Skin of body (tissue), 2 donors: ENCODE results near the gene NCSTN. TPM values are rescaled to one million over a fixed set of nuclear protein-coding genes. Genes with fewer than 3 reads are reported as not detected.

Source experiments
- DNase-seq: peaks from one replicate; lab custom pipeline; 2025; lab: John Stamatoyannopoulos, UW
- total RNA-seq: library from RNA; depleted of rRNA; stranded (reverse); fragments of >200 nt; gene quantifications from one replicate; pipeline ENCODE4 v1.2.3, GENCODE V29; 2014

NCSTN gene
- total RNA-seq, 1 donor from 2014 or later, result 46.5 TPM

DNA sequence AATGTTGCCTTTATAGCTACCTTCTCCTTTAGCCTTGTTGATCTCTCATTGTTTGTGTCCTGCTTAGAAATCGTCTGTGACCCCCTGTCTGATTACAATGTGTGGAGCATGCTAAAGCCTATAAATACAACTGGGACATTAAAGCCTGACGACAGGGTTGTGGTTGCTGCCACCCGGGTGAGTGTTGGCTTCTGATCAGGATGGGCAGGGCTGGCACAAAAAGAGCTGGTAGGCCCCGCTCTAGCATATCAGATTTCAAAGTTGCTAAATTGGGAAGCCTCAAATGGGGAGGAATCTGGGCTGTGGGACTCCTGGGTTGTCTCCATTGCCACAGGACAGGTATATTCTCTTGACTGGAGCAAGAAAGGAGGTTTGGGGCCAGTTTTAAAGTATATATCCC is 8.4 kb downstream of the NCSTN start:
- no peak for DNase-seq

DNA sequence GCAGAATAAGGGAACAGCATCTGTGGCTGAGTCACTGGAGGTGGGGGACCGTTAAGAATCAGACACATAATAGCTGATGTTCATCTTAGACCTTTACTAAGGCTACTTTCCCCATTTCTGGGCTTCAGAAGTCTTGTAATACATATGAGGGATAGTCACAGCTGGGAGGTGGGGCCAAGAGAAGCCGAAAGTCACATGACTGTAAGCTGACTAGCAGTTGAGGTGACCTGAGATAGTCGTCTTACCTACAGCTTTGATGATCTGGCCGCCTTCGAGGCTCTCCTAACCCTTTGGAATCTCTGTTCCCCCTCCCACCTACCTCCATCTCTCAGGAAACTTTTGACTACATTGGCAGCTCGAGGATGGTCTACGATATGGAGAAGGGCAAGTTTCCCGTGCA is 9.4 kb downstream of the NCSTN start:
- no peak for DNase-seq

DNA sequence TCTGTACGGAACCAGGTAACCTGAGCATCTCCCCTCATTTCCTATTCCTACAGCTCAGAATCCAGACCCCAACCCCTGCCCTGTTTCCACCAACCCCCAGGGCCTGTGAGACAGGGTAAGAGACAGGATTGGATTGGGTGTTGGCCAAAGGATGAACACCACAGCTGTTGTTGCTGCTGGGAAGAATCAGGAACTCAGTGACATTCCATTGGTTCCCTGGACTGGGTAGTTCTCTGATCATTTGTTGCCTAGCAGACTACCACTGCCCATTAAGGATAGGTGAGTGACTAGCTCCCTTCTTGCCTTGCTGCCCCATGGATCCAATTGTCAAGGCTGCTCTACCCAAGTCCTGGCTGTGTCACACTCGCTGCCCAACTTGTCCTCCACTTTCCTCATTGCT is 10.0 kb downstream of the NCSTN start:
- no peak for DNase-seq

DNA sequence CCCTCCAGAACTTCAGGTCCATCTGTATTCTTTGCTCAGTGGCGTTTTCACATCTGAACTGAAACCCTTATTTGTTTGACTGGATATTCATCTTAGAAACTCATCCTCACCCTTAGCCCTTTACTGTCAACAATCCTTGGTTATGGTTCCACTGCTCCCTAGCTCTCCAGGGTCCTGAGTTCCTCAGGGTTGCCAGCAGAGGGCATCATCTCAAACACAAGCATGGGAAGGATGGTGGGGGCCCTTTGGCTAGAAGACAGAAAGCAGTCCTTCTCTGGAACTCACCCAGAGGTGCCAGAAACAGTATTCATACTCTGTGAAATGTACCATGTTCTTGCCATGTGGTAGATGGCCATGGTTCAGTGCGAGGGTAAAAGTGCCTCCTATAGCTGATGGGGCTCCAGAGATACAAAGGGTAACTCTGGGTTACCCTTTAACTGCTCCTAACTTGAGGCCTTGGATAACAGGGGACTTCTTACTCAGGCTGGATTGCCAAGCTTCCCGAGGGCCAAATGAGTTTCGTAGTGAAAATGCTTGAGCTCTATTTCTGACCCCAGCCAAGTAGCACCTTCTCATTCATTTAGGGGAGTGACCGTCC is 11.3 kb downstream of the NCSTN start:
- no peak for DNase-seq

DNA sequence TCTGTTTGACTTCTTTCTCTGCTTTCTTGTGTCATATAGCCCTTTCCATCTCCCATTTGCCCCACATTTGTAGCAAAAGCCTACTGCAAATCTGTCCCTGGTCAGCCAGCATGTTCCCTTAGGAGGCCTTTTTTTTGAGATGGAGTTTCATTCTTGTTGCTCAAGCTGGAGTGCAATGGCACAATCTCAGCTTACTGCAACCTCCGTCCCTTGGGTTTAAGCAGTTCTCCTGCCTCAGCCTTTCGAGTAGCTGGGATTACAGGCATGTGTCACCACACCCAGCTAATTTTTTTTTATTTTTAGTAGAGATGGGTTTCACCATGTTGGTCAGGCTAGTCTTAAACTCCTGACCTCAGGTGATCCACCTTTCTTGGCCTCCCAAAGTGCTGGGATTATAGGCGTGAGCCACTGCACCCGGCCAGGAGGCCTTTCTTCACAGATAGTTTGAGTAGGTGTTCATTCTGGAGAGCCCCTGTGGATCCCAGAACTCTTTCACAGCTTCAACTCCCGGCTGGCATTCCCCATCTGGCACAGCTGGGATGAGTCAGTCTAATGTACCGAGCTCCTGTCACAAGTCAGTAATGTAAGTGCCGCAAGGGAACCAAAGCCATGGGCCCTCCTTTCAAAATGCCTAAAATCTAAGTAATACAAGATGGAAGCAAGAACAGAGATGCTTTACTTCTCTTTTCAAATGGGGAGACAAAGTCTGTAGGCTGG is 14.3 kb downstream of the NCSTN start:
- DNase-seq, result no peak

DNA sequence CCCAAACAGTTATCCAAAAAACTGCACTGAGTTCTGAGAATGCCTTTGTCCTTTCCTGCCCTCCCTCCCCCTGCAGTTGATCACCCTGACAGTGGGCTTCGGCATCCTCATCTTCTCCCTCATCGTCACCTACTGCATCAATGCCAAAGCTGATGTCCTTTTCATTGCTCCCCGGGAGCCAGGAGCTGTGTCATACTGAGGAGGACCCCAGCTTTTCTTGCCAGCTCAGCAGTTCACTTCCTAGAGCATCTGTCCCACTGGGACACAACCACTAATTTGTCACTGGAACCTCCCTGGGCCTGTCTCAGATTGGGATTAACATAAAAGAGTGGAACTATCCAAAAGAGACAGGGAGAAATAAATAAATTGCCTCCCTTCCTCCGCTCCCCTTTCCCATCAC is 14.9 kb downstream of the NCSTN start:
- DNase-seq, result no peak

DNA sequence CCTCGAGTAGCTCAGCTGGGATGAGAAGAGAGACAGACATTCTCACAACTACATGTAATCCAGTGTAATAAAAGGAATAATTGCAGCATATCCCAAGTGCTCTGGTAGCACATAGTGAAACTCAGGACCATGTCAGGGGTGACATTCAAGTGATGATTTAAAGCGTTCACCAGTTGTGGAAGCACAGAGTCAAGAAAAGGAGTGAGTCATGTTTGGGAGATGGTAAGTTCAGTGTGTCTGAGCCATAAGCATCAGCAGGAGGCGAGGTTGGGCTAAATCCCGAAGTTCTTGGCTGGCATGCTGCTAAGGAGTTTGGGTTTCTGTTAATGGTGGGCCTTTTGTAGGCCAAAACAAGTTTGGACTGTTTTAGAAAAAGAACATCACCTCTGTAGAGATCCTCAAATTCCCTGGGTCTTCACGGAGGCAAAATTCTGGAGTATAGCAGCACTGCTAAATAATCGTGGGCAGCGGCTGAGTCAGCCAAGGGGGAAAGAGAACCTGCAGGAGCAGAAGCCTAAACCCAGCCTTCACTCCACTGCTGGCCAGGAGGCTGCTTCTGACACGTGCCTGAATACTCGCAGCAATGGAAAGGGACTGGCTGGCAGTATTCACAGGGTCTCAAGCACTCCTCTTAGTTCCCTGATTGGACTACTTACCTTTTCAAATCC is 16.5 kb downstream of the NCSTN start:
- no peak for DNase-seq

DNA sequence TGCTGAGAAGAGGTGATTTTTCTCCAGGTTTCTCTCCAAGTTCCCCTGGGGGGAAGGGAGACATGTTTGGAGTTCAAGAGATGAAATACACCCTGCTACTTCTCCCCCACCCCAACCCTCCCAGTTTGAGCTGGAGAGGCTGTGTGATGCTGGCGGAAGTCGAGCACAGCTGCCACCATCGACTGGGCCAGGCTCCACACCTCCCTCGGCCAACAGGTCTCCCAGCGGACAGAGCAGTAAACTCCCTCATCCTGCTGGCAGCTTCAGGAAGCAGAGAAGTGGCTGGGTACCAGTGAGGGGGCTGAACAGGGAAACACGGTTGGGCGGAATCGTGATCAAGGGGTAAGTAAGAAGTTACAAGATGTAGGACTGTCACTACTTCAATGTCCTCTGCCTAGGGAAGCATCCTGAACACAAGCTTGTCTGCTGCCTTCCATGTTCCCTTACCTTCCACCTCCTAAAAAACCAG is 17.1 kb downstream of the NCSTN start:
- DNase-seq, result no peak

DNA sequence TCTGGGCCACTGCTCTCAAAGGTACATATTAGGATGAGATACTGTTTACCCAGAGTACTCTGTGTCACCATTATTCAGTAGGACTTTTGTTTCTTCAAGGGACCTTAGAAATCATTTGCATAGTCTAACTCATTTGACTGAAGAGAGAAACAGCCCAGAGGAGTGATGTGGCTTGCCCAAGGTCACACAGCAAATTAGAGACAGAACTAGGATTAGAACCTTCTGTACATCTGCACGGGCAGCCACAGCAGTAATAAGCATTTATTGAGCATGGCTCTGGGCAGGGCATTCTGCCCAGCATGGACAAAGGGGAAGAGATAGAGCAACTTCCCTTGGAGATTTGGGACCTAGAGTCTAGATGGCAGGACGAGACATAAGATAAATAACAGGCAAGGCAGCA is 18.0 kb downstream of the NCSTN start:
- no peak for DNase-seq

DNA sequence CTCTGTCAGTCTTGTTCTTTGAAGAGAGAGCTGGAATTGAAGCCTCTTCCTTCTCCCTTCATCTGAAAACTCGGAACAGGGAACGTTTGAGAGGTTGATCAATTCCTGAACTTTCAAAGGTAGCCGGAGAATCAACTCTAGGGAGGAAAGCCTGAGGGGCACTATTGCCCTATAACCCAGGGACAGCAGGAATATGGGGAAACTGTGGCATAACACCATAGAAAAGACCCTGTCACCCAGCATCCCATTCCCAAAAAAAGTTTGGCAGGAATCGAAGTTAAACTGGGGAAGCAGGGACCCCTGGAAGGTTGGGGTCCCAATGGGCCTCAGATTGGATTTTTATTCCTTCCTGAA is 18.6 kb downstream of the NCSTN start:
- no peak for DNase-seq

DNA sequence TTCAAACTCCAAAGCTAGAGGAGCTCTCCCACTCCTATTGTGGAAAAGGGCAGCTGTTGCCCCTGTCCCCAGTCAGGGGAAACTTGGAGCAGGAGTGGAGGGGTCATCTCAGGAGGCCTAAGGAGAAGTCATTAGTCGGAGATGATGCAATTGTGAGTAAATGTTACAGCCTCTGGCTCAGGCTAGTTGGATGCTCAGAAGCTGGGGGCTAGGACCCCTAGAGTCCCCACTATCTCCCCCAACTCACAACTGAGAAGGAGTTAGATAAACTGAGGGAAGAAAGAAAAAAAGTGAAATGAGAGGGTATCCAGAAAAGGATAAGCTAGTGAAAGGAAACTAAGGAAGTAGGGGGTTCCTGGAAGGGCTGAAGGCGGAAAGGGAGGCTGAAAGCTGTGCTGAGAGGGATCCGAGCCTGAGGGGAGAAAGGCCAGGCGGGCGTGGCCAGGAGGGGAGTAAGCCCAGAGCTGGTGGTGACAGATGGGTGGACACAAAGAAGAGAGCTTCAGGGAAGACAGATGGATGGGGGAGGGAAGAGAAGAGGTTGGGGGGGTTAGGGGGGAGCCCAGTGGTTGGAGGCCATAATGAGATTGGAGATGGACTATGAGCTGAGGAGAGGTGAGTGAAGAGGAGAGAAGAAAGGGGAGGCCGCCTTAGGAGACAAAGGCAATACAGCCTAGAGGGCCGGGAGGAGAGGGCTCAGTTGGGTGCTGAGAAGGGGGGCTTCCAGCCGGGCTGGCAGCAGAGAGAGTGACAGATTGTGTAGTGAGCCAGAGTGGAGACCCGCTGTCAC is 19.2 kb downstream of the NCSTN start:
- DNase-seq, result no peak

DNA sequence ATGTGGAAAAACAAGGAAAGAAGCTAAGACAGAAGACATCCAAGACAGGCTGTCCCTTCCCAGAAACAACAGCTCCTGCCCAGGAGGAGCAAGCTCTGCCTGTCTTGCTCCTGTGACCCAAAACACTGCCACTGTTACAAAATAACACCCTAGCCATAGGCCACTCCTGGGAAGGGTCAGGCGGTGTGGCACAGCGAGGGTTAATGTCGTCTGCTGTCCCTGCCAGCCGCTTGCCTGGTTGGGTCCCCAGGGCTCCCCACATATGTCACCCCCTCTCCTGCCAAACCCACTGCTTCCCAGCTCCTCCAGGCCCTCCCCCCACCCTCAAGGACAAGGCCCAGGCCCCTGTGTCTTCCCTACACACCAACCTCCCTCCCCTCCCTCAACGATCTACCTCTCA is 19.8 kb downstream of the NCSTN start:
- no peak for DNase-seq

DNA sequence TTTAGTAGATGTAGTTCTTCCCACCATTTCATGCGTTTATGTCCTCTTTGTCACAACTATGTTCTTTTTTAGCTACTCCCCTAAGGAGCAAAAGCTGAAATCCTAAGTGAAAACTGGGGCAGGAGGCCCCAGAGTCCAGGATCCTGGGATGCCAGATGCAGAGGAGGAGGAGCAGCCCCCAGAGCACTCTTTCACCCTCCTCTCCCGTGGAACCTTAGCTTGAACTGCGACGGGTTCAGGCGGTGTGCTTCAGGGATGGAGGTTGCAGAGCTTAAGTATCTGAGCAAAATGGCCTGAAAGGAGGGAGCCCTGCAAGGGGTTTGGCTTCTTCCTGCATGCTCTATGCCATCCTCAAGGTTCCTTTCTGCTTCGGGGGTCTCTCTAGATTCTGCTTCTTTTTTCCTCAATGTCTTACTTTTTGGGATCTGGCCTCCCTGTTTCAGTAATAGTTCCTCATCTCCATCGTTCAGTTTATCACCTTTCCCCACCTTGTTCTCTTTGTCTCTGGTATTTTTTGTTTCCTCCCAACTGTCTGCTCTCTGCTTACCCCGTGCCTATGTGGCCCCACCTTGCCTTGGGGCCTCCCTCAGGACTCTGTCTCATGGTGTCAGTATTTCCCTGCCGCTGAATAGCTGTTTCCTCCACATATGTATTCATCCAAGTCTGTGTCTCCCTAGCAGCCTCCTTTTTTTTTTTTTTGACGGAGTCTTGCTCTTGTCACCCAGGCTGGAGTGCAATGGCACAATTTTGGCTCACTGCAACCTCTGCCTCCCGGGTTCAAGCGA is 21.0 kb downstream of the NCSTN start:
- DNase-seq, result no peak

DNA sequence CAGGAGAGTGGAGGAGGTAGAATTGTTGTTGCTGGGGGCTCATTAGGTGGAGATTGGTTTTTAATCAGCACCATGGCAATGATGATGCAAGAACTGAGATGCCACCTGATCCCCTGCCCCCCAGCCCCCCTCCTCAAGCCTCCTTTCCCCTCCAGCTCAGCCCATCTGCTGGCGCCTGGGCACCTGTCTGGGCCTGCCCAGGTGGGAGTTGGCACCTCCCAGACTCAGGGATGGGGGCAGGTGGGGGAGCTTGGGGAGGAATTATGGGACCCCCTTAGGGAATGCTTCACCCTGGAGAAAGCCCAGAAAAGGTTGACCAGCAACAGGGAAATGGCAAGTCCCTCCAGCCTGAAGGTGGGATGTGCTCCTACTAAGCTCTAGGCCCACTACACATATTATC is 22.1 kb downstream of the NCSTN start:
- no peak for DNase-seq

DNA sequence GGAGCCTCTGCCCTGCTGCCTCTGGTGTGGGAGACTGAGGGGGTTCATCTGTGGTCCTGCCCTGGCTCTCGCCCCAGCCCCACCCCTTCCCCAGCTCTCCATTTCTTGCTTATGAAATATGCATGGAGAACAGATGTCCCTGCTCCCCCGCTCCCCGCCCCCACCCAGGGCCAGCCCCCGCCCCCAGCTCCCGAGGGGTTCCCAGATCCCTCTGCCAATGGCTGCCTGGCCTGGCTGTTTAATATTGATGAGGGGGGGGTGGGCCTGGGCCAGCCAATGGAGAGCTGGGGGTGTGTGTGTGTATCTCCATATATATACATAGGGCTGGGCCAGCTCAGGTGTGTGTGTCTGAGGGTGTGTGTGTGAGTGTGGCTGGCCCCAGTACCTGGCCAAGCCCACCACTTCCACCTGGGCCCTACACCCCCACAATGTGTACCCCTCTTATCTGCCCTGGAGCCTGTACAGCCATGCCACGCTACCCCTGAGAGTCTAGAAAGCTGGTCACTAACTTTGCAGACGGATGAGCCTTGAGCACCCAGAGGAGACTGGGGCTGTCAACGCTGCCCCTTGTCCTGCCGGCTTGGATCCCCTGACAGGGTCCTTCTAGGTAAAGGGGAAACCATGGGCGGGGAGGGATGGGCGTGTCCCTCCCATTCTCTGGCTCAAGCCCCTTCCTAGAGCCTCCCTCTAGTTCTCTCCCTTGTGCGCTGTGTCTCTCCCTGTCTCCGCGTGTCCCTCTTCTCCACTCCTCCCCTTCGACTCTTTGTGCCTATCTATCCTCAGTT is 23.7 kb downstream of the NCSTN start, which contains the start of gene NHLH1:
TSS of gene NHLH1 (plus strand) at position 341 of the 785 bp plus-strand sequence. CDS start 3,661 bp downstream, outside the sequence.
- no peak for DNase-seq

DNA sequence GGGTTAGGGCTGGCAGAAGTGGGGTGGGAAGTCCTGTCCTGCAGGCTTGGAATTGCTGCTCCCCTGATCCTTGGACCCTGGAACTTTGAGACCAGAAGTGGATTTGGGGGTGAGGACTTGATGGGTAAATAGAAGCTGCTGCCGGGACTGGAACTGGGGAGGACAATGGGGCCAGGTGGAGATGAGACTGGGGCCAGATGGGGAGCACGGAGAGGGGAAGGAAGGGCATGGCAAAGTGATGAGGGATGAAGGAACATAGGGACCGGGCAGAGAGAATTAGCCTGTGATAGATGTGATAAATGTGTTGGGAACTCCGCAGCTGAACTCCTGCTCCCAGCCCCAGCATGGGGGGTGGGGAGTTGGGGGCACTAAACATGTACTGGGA is 24.3 kb downstream of the NCSTN start:
- DNase-seq, result no peak

DNA sequence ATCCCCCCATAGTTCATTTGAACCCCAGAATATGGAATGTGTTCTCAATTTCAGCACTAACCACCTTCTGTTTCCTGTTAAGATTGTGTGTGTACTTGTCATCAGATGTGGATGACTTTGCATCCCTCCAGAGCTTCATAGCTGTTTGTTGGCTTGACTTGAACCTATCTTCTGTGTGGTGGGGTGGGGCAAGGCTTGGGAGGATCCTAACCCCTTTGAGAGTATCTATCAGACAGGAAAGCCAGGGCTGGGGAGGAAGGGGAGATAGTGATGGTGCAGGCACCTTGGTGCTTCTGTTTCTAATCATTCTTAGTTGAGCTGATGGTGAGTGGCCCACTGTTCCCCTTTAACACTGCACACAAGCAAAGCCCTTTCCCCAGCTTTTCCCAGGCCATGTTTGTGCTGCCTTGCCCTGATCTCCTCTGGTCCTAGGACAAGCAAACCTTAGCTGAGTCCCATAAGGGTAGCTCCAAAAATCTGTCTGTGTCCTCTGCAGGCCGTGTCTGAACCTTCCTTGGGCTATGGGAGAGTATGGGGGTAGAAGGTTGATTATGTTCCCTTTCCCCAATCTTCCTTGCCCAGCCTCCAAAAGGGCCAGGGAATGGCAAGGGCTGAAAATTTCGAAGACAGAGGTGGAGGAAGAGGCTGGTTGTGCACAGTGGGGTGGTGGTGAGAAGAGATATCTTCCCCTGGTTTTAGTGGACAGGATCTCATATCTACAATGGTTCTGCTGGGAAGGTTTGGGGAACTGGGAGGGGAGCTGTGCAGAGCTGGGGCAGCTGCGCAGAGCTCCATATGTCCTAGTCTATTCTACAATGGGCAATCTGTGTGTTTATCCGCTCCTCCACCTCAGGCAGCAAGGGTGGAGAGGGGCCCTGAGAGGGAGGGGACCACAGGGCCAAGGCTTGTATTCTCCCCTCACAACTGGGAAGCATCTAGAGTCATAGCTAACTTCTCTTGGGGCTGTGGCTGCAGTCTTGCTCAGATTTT is 25.0 kb downstream of the NCSTN start:
- no peak for DNase-seq

DNA sequence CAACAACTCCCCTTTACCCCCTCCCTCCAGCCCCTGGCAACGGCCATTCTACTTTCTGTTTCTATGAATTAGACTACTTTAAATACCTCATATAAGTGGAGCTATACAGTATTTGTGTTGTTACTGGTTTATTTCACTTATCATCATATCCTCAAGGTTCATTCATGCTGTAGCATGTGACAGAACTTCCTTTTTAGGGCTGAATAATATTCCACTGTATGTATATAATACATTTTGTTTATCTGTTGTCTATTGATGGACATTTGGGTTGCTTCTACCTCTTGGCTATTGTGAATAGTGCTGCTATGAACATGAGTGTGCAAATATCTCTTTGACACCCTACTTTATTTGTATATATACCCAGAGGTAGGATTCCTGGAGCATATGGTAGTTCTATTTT is 25.9 kb downstream of the NCSTN start:
- no peak for DNase-seq
